HG03064 (cell line): ENCODE measurements around the gene PHRF1.

ENCODE experiments used
- ATAC-seq: cut with Tn5 transposase; IDR thresholded peaks from one replicate; pipeline ENCODE4 v1.9.1; 2021; ENCODE audit warnings: low read depth; ENCODE audit not compliant: unreplicated experiment

The PHRF1 gene

DNA sequence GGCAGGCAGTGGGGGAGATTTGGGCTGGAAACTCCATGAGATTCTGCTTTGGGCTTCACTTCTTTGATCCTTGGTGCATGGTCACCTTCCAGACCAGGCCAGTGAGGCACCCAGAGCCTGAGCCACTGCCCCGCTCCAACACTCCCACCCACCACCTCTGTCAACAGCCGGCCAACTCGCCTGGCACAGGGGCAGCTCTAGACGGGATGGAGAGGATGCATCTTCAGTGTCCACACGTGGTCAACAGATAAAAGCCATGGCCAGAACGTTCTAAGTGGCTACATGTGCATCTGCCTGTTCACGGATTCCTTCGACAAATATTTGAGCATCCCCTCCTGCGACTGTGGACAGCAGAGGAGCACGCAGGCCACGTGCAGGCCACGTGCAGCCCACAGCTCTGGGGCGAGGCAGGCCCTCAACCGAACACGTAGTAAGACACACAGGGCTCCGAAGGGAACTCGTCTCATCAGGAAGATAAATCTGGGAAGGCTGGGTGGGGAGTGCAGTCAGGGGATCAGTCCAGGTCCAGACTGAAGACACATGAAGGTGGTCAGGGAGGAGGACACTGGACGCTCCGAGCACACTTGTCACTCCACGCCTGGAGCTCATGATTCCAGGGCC lies 37.7 kb upstream of the PHRF1 start:
- ATAC-seq, result no peak

- no peak for ATAC-seq
These were observed 36.2 kb upstream of the PHRF1 start for GRCh38 chr11:539971-540481.

DNA sequence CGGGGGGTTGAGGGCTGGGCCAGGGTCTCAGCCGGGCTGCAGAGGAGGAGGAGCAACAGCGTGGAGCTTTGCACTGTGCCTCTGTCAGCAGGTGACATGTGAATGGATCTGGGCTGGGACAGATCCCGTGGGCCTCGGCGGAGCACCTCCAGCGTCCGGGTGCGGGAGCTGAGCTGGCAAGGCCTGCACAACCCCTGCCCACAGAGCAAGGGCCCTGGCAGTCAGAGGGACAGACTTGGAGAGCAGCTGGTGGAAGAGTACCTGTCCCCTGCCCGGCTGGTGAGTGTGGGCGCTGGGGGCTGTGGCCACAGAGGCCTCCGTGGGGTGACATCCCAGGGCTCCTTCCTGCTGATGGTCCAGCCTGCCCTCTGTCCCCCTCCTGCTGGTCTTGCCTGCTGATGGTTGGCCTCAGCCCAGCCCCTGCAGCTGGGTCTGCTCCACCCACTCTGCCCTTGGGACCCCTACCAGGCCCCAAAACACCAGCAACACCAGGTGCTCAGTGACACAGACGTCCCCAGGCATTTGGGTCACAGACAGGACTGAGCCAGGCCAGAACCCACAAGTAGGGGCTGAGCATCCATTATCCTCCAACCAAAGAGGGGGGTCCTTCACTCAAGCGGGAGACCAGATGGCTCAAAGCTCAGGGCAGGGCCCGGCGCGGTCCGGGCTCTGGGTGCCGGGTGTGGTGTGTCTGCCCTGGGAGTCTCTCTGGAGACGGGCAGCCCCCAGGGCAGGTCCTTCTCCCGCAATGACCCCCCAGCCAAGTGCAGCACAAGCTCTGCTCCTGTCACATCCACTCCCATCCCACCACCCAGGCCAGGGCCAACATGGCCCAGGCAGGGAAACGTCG lies 35.5 kb upstream of the PHRF1 start:
- ATAC-seq, result no peak

DNA sequence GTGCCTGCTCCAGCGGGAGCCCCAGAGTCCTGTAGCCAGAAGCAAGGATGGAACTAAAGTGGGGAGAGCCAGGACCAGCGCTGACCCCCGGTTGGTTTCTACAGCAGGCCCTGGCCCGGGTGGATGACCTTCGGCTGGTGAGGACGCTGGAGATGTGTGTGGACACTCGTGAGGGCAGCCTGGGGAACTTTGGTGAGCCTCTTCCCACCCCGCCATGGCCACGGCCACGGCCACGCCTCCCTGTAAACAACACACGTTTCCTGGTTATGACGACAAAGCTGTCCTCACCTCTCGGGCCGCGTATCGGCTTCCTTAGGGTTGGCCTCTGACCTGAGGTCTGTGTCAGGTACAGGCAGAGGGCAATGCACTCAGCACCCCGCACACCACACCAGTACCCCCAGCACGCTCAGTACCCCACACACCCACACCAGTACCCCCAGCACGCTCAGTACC lies 34.8 kb upstream of the PHRF1 start:
- ATAC-seq, result no peak

GRCh38 chr11:544817-545166 lies 31.5 kb upstream of the PHRF1 start:
- ATAC-seq, result no peak

DNA sequence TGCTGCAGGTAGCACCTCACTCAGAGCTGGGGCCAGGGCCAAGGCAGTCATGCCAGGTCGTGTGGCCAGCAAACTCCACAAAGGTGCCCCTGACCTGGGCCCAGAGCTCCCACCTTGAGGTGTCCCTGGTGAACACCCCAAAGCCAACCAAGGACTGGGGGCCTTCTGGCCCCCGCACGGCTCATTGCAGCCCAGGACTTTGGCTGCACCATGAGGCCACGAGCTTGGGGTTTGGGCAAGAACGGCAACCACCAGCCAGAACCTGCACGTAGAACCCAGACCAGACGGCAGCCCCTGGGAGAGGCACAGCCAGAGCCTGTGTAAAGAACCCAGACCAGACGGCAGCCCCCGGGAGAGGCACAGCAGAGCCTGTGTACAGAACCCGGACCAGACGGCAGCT lies 31.1 kb upstream of the PHRF1 start:
- no peak for ATAC-seq

GRCh38 chr11:548700-549603 lies 27.3 kb upstream of the PHRF1 start:
- ATAC-seq, result no peak

DNA sequence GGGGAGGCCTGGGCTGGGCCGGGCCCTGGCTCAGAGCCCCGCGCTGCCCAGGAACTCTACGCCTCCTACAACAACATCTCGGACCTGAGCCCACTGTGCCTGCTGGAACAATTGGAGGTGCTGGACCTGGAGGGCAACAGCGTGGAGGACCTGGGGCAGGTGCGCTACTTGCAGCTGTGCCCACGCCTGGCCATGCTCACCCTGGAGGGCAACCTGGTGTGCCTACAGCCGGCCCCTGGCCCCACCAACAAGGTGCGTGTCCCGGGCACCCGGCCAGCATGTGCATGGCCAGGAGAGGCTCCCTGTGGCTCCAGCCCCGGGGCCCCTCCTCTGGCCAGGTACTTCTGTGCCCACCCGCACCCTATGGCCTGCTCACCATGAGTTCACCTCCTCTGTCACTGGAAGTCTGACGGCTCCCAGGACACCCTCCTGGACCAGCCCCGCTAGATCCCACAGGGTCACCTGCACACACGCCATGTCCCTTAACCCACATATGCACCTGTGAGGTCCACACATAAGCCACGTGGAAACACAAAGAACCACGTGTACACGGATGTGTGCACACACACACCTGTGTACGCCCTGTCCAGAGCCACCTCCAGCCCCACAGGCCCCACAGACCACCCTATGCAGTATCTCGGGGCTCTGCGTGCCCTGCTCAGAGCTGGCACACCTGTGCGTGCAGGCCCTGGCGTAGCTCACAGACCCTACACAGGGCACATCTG lies 26.1 kb upstream of the PHRF1 start:
- no peak for ATAC-seq

GRCh38 chr11:550746-551085 lies 25.6 kb upstream of the PHRF1 start:
- no peak for ATAC-seq

GRCh38 chr11:551131-551530 lies 25.1 kb upstream of the PHRF1 start:
- no peak for ATAC-seq

DNA sequence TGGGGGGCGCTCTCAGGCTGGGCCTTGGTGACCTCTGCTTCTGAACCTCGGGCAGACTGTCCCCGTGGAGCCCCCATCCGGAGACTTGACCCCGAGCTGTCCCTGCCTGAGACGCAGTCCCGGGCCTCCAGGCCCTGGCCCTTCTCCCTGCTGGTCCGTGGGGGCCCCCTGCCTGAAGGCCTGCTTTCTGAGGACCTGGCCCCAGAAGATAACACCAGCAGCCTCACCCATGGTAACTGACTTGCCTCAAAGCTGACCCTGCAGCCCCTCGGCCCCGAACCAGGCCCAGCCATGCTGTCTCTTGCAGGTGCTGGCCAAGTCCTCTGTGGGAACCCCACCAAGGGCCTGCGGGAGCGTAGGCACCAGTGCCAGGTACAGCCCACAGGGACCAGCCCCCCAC lies 24.7 kb upstream of the PHRF1 start:
- ATAC-seq, result no peak

GRCh38 chr11:553083-553987 lies 22.9 kb upstream of the PHRF1 start:
- ATAC-seq, result no peak

GRCh38 chr11:553988-554340 lies 22.3 kb upstream of the PHRF1 start:
- no peak for ATAC-seq

DNA sequence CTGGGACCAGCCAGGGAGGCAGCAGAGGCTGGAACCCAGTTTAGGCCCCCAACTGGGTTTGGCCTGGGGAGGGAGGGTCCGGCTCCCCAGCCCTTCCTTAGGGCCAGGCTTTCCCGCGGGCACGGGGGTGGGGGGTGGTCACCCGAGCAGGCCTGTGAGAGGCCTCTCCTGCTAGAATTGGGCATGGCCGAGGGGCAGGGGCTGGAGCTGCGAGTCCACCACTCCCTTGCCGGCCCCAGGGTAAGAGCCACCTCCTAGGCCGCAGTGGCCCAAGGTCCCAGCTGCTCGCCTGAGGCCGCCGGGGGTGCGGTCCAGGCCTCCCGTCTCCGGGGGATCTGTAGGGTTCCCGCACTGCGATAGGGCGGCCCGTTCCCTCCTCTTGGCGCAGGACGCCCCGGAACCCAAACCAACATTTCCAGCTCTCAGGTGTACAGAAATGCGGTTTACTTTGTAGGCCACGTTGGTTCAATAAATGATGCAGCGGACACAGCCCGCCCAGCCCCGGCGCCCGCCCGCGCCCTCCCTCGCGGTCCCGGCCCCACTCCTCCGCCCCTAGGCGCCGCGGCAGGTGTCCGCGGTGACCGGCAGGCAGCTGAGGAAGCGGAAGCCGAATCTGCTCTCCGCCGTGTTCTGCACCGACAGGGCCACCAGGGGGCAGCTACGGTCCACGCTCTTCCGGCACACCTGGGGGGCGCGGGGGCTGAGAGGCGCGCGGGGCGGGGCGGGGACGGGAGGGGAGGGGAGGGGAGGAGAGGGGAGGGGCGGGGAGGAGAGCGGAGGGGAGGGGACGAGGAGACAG lies 21.6 kb upstream of the PHRF1 start:
- no peak for ATAC-seq

DNA sequence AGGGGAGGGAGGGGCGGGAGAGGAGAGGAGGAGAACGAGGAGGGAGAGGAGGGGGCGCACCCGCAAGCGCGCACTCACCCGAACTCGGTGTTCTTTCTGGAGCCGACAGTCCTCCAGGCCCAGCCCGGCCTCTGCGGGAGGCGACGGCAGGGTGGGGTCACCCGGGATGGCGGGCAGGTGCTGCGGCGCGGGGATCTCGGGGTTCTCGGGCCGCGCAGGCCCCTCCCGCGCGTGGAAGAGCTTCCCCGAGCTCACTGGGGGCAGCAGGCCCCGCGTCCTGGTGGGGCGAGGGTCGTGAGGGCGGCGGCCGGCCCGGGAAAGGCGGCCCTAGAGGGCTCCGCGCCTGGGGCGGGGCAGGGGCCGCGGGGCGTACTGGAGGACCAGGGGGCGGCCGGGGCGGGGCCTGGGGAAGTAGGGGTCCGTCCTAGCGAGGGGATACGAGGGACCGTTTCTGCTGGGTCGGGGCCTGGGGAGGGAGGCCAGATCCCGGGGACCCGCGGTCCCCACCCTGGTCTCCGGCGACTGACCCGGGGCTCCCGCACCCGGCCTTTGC lies 21.0 kb upstream of the PHRF1 start:
- ATAC-seq, result no peak

DNA sequence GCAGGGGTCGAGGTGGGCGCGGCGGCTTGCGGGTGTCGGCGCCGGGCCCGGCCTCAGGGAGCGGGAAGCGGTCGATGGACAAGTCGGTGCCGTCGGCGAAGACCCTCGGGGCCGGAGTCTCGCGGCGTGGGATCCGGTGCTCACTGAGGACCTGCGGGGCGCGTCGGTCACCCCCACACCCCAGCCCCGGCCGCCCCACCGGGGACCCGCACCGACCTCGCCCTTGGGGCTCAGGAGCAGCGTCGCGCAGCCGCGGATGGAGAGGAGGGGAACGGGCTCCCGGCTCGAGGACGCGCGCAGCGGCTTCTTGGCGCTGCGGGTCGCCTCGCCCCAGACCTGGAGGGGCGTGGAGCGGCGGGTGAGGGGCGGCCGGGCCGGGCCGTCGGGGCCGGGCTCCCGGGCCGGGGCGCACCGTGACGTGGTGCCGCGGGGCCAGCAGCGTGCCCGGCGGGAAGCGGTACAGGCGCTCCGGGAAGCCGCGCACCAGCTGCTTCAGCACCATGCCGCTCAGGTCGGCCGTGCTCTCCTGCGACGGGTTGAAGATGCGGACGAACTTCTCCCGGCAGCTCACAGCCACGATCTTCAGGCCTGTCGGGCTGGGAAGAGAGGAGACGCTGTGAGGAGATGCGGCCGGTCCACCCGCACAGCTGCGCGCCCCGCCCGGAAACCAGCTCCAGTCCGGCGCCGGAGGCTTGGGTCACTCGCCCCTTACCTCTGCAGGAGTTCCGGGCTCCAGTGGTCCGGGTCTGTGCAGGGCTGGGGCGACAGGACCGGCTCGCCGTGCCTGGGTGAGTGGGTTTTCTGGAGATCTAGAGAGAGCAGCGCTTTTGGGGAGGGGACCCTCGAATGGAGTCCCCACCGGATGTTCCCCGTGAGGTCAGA lies 20.2 kb upstream of the PHRF1 start:
- no peak for ATAC-seq

DNA sequence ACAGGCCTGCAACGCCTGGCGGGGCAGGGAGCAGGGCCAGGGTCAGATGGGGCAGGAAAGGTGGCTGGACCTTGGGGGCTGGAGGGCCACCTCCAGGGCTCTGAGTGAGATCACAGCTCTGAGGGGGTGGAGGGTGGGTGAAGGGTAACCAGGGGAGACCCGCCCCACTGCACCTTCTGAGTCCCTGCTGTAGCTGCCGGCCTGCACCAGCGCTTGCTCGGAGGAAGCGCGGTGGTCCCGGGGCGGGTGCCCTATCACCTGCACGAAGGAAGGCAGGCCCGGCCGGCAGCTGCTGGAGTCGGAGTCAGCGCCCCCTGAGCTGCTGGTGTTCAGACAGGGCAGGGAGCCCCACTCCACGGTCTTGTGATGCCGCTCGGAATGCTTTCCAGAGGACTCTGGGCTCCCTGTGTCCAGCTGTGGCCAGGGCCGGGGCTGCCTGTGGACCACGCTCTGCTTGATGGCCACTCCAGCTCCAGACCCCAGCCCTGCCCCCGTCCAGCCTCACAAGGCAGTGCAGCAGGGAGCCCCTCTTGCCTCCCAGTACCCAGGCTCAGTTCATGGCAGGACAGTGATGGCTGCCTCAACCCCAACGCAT lies 19.5 kb upstream of the PHRF1 start:
- no peak for ATAC-seq
